T1000 (cell line): ENCODE data around the gene ATP1A4.
A peak's percentile ranks its signal among the peaks of the same experiment; 100 is the strongest.

Source experiments
- DNase-seq: peaks from one replicate; lab custom pipeline; 2025; ENCODE audit warnings: mixed read lengths; lab: John Stamatoyannopoulos, UW

Gene ATP1A4

GRCh38 chr1:160171980-160172379 lies 20.6 kb downstream of the ATP1A4 start:
- DNase-seq: no peak

GRCh38 chr1:160177231-160177630 lies 25.8 kb downstream of the ATP1A4 start:
- no peak for DNase-seq

DNA sequence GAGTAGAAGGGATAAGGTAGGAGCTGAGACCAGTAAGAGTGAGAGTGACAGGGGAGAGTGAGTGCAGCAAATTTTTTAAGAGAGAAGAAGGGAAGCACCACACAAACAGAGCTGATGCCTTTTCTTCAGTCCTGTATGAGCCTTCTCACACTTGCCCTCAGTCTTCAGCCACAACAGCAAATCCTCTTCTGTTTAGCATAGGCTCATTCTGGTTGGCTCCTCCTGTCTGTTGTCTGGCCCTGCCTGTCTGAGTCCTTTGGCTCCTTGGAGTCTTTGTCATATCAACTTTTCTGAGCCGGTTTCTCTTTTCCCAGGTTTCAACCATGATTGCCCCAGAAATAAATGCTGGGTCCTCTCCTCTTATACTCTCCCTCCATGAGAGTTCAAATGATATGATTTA lies 26.3 kb downstream of the ATP1A4 start:
- DNase-seq: no peak

DNA sequence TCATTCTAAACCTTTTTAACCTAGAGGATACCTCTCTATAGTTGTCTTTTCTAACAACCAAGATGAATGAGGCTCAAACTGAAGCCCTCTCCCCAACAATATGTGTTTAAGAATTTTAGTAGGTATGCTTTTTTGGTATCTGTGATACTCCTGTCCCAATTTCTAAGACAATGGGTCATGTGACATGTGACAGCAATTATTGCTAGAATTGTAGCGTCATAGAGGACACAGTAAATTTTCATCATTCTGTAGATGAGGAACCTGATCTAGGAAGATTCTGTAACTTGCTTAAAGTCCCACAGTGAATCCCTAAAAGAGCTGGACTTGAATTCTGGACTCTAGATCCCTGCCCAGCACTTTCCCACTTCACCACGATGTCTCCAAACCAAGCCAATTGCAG lies 27.3 kb downstream of the ATP1A4 start:
- DNase-seq: no peak

DNA sequence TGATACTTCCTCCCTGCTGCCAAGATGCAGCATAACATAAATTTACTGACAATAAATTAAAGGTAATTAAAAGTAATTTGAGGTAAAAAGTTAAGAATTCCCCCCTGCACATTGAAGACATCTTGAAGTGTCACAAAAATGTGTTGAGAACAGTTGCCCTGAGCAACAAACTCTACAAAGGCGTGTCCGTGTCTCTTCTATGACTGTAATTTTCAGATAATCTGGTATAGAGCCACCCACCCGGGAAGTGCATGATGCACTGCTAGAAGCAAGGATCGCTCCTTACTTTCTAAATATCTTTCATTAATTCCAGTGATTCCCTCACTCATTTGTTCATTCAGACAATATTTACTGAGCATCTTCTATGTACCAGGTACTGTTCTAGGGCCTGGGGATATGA lies 27.9 kb downstream of the ATP1A4 start:
- no peak for DNase-seq

GRCh38 chr1:160186246-160186645 lies 34.8 kb downstream of the ATP1A4 start:
- DNase-seq: no peak

DNA sequence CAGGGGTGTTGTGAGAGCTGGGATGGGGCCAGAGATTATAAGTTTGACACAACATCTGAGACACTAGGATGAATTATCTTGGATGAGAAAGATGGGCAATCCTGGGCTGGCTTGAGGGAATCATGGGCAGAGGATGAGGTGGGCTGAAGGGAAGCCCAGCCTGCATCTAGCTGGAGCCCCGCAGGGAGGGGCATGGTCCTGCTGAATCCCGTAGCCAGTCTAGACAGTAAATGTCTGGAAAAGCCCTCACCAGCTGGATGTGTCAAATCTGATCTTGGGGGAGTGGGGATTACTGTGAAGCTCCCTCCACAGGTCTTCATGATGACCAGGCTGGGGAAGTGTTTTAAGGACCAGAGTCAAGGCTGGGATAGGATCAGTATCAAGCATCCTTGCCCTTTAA lies 35.3 kb downstream of the ATP1A4 start:
- DNase-seq: no peak

- no peak for DNase-seq
Observed at GRCh38 chr1:160187407-160187806, 36.0 kb downstream of the ATP1A4 start.

- DNase-seq: no peak
Observed at GRCh38 chr1:160188341-160188740, 36.9 kb downstream of the ATP1A4 start.

- no peak for DNase-seq
Observed at GRCh38 chr1:160189649-160190625, 38.5 kb downstream of the ATP1A4 start, which contains the start of gene CASQ1. Gene CASQ1 (plus strand): TSS chr1:160190575. CDS start chr1:160190752, 177 bp downstream.

DNA sequence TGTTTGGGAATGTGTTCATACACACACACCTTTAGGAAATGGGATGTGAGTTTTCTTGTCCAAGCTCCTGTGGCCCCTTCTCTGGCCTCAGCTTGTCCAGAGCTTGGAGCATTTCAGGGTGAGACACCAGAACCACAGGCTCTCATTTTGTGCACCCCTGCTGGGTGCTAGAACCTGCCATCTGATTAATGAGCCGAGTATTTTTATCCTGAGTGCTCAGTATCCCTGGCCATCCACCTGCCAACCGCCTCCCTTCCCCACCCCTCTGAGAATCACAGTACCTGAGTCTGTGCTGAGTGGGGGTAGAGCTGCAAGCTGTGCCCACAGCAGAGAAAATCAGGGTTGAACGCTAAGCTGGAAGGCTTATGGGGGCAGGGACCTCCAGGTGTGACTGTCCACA lies 40.4 kb downstream of the ATP1A4 start:
- no peak for DNase-seq

GRCh38 chr1:160192234-160192633 lies 40.8 kb downstream of the ATP1A4 start:
- DNase-seq: no peak

GRCh38 chr1:160193091-160193819 lies 41.9 kb downstream of the ATP1A4 start:
- peak; percentile 70 for DNase-seq

- DNase-seq: no peak
Observed at GRCh38 chr1:160193832-160194736, 42.7 kb downstream of the ATP1A4 start.

GRCh38 chr1:160194737-160195059 lies 43.3 kb downstream of the ATP1A4 start:
- DNase-seq: no peak

- DNase-seq: no peak
Observed at GRCh38 chr1:160196143-160196542, 44.7 kb downstream of the ATP1A4 start.

DNA sequence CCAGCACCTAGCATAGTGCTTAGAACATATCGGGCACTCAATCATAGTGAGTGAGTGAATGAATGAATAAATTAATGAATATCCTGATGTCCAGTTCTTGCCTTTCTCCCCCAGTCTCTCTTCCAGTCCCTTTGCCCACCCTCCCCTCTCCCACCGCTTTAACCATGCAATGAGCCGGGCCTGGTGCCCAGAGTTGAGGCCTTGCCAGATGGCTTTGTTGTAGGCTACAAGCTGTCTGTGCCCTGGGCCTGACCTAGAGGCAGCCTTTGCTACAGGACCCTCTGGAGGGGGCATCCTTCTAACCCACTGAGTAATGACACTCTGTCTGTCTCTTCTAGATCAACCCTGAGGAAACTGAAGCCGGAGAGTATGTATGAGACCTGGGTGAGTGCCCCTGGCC lies 45.8 kb downstream of the ATP1A4 start:
- no peak for DNase-seq

GRCh38 chr1:160200786-160201185 lies 49.4 kb downstream of the ATP1A4 start:
- no peak for DNase-seq

GRCh38 chr1:160204526-160205241 lies 53.3 kb downstream of the ATP1A4 start:
- no peak for DNase-seq

GRCh38 chr1:160205242-160206035 lies 54.0 kb downstream of the ATP1A4 start, which contains the start of gene PEA15:
Gene PEA15 (plus strand): TSS chr1:160205384. CDS start chr1:160211545, 6,161 bp downstream.
- DNase-seq: peak; percentile 29
